Fibroblast of pulmonary artery (primary cell): ENCODE results near the gene PQBP1.

ENCODE experiments used
- DNase-seq: peaks from one replicate; pipeline ENCODE4 v3.0.0-alpha.2; 2010; ENCODE audit warnings: low read depth
- H3K4me3 ChIP-seq: replicated peaks from 2 replicates; pipeline ENCODE4 v1.5.1; 2011; ENCODE audit warnings: low read depth, mild to moderate bottlenecking, control low read depth, low read length, moderate library complexity
- CTCF ChIP-seq: IDR thresholded peaks from 2 replicates; pipeline ENCODE4 v1.5.1; 2011; ENCODE audit warnings: mild to moderate bottlenecking, control low read depth, low read length, inconsistent platforms; ENCODE audit errors: missing control alignments

Gene PQBP1

GRCh38 chrX:48903290-48903689, 5.6 kb downstream of the PQBP1 start:
- no peak for TF ChIP-seq CTCF
- no peak overlapping the region for H3K4me3 ChIP-seq
- DNase-seq = no peak

- H3K4me3 ChIP-seq = no peak overlapping the region
- no peak for DNase-seq
- no peak for TF ChIP-seq CTCF
These were observed 6.5 kb downstream of the PQBP1 start for GRCh38 chrX:48904180-48904579.

- no peak for TF ChIP-seq CTCF
- DNase-seq = no peak
These were observed 6.9 kb downstream of the PQBP1 start for GRCh38 chrX:48904626-48905025.

GRCh38 chrX:48905090-48905790, 7.5 kb downstream of the PQBP1 start:
- H3K4me3 ChIP-seq = no peak overlapping the region
- no peak for TF ChIP-seq CTCF
- DNase-seq = no peak

More at GRCh38 chrX:48904626-48905025, 6.9 kb downstream of the PQBP1 start:
- H3K4me3 ChIP-seq = no peak overlapping the region

- H3K4me3 ChIP-seq = no peak overlapping the region
- TF ChIP-seq CTCF = no peak
- DNase-seq = no peak
These were observed 10.9 kb downstream of the PQBP1 start for GRCh38 chrX:48908600-48908999.

- no peak overlapping the region for H3K4me3 ChIP-seq
- DNase-seq = no peak
- TF ChIP-seq CTCF = no peak
These were observed 12.1 kb downstream of the PQBP1 start for GRCh38 chrX:48909703-48910294.
